Measurements from ENCODE around the gene CERS3.

CERS3 gene

DNA sequence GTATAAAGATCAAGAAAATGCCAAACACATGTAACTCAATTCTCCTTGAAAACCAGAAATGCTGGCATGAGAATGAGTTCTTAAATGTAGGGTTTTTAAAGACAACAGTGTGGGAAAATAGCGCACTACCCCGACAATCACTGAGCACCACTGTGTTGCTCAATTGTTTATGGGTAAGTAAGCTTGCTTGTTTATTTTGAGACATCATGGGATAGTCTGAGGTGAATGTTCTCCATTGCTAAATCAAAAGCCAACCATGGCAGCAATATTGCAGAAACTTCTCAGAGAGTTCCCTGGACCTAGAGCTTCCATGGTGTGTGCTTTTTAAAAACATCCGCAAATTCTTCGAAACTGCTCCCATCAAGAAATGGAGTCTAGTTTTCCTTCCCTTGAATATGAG, 62.7 kb downstream of the CERS3 start:
- Histone ChIP-seq H3K4me3 (ENCODE audit: insufficient read depth, low read length, poor library complexity, severe bottlenecking) (no peak overlapping the region), H4K20me1 (ENCODE audit: low read depth, low read length) (no peaks in the 10 kb centered on the region), H3K9ac (ENCODE audit: low read length) (no peak overlapping the region), H3K27me3 (ENCODE audit: low read length) (no peaks in the 10 kb centered on the region), H3K9me3 (ENCODE audit: insufficient read depth, low read length) (no peaks in the 10 kb centered on the region), H3K36me3 (ENCODE audit: low read length) (no peaks in the 10 kb centered on the region), H3K79me2 (ENCODE audit: insufficient read depth, low read length) (no peaks in the 10 kb centered on the region), H3F3A (ENCODE audit: insufficient read depth) (no peaks in the 10 kb centered on the region), H3K27ac (ENCODE audit: low read depth, low read length) (no peak overlapping the region), H2AFZ (ENCODE audit: low read depth, low read length, severe bottlenecking) (no peak overlapping the region), H3K9me2 (replicated peaks; ENCODE audit: insufficient read depth, low read length) (no peaks in the 10 kb centered on the region; the same call in 1 of the 2 replicates), H3K4me2 (ENCODE audit: low read depth, low read length, poor library complexity, severe bottlenecking) (no peak overlapping the region)
- no peak for TF ChIP-seq CTCF (IDR thresholded peaks at IDR 0.05; ENCODE audit: insufficient read depth, low read length, poor library complexity, severe bottlenecking)
- no peak for TF ChIP-seq EZH2phosphoT487 (conservative IDR thresholded peaks at IDR 0.05; ENCODE audit: low read length)

- H3K79me2 ChIP-seq (ENCODE audit: insufficient read depth, low read length), result no peaks in the 10 kb centered on the region
Measured at GRCh38 chr15:100464888-100465287, 63.9 kb downstream of the CERS3 start.

GRCh38 chr15:100464256-100464655, 64.5 kb downstream of the CERS3 start:
- no peaks in the 10 kb centered on the region for H4K20me1 ChIP-seq (ENCODE audit: low read depth, low read length)
- no peaks in the 10 kb centered on the region for H3K27me3 ChIP-seq (ENCODE audit: low read length)
- H2AFZ ChIP-seq (ENCODE audit: low read depth, low read length, severe bottlenecking), result no peak overlapping the region
- no peak overlapping the region for H3K9ac ChIP-seq (ENCODE audit: low read length)
- no peaks in the 10 kb centered on the region for H3K36me3 ChIP-seq (ENCODE audit: low read length)
- no peak overlapping the region for H3K4me2 ChIP-seq (ENCODE audit: low read depth, low read length, poor library complexity, severe bottlenecking)
- no peak overlapping the region for H3K27ac ChIP-seq (ENCODE audit: low read depth, low read length)
- no peaks in the 10 kb centered on the region; the same call in 1 of the 2 replicates for H3K9me2 ChIP-seq (replicated peaks; ENCODE audit: insufficient read depth, low read length)
- no peaks in the 10 kb centered on the region for H3K9me3 ChIP-seq (ENCODE audit: insufficient read depth, low read length)
- no peaks in the 10 kb centered on the region for H3K79me2 ChIP-seq (ENCODE audit: insufficient read depth, low read length)
- no peaks in the 10 kb centered on the region for H3F3A ChIP-seq (ENCODE audit: insufficient read depth)
- H3K4me3 ChIP-seq (ENCODE audit: insufficient read depth, low read length, poor library complexity, severe bottlenecking), result no peak overlapping the region
- TF ChIP-seq CTCF (IDR thresholded peaks at IDR 0.05; ENCODE audit: insufficient read depth, low read length, poor library complexity, severe bottlenecking) (no peak), EZH2phosphoT487 (conservative IDR thresholded peaks at IDR 0.05; ENCODE audit: low read length) (no peak)

More at GRCh38 chr15:100464888-100465287, 63.9 kb downstream of the CERS3 start:
- no peak overlapping the region for H2AFZ ChIP-seq (ENCODE audit: low read depth, low read length, severe bottlenecking)
- H4K20me1 ChIP-seq (ENCODE audit: low read depth, low read length), result no peaks in the 10 kb centered on the region
- H3K9me3 ChIP-seq (ENCODE audit: insufficient read depth, low read length), result no peaks in the 10 kb centered on the region
- no peak overlapping the region for H3K27ac ChIP-seq (ENCODE audit: low read depth, low read length)
- H3F3A ChIP-seq (ENCODE audit: insufficient read depth), result no peaks in the 10 kb centered on the region
- H3K9me2 ChIP-seq (replicated peaks; ENCODE audit: insufficient read depth, low read length), result no peaks in the 10 kb centered on the region; the same call in 1 of the 2 replicates
- no peak overlapping the region for H3K9ac ChIP-seq (ENCODE audit: low read length)
- TF ChIP-seq EZH2phosphoT487 (conservative IDR thresholded peaks at IDR 0.05; ENCODE audit: low read length), result no peak
- no peak overlapping the region for H3K4me2 ChIP-seq (ENCODE audit: low read depth, low read length, poor library complexity, severe bottlenecking)
- H3K4me3 ChIP-seq (ENCODE audit: insufficient read depth, low read length, poor library complexity, severe bottlenecking), result no peak overlapping the region
- H3K27me3 ChIP-seq (ENCODE audit: low read length), result no peaks in the 10 kb centered on the region
- no peaks in the 10 kb centered on the region for H3K36me3 ChIP-seq (ENCODE audit: low read length)

GRCh38 chr15:100463515-100463914, 65.2 kb downstream of the CERS3 start:
- Histone ChIP-seq H3K27me3 (ENCODE audit: low read length) (no peaks in the 10 kb centered on the region), H3K9me3 (ENCODE audit: insufficient read depth, low read length) (no peaks in the 10 kb centered on the region), H2AFZ (ENCODE audit: low read depth, low read length, severe bottlenecking) (no peak overlapping the region), H3K36me3 (ENCODE audit: low read length) (no peaks in the 10 kb centered on the region), H3K79me2 (ENCODE audit: insufficient read depth, low read length) (no peaks in the 10 kb centered on the region), H3K4me3 (ENCODE audit: insufficient read depth, low read length, poor library complexity, severe bottlenecking) (no peak overlapping the region), H4K20me1 (ENCODE audit: low read depth, low read length) (no peaks in the 10 kb centered on the region), H3F3A (ENCODE audit: insufficient read depth) (no peaks in the 10 kb centered on the region), H3K4me2 (ENCODE audit: low read depth, low read length, poor library complexity, severe bottlenecking) (no peak overlapping the region), H3K9ac (ENCODE audit: low read length) (no peak overlapping the region), H3K9me2 (replicated peaks; ENCODE audit: insufficient read depth, low read length) (no peaks in the 10 kb centered on the region; the same call in 1 of the 2 replicates), H3K27ac (ENCODE audit: low read depth, low read length) (no peak overlapping the region)
- TF ChIP-seq CTCF (IDR thresholded peaks at IDR 0.05; ENCODE audit: insufficient read depth, low read length, poor library complexity, severe bottlenecking) (no peak), EZH2phosphoT487 (conservative IDR thresholded peaks at IDR 0.05; ENCODE audit: low read length) (no peak)
